Upper lobe of right lung (tissue), 1 donor: ENCODE data around the gene LYZL2. TPM values are rescaled to one million over a fixed set of nuclear protein-coding genes. Genes with fewer than 3 reads are reported as not detected.
"Not testable (repeated sequence)": the region's sequence is repeated elsewhere in the genome, so short reads cannot be mapped to it uniquely, and the experiment has no call there.

Experiments
- ATAC-seq: fragments of 200-7000 bp; cut with Tn5 transposase; one replicate; pipeline ENCODE4 v1.9.1; 2020; ENCODE audit warnings: mild to moderate bottlenecking, moderate library complexity
- DNase-seq: peaks from one replicate; pipeline ENCODE4 v3.0.0-alpha.2; 2020
- H3K27ac ChIP-seq: fragments of 200-600 bp; one replicate; pipeline ENCODE4 v1.8.0; 2022
- H3K27me3 ChIP-seq: fragments of 200-600 bp; one replicate; pipeline ENCODE4 v1.8.0; 2022; ENCODE audit warnings: mild to moderate bottlenecking
- H3K36me3 ChIP-seq: fragments of 200-600 bp; one replicate; pipeline ENCODE4 v1.8.0; 2022
- H3K4me1 ChIP-seq: fragments of 200-600 bp; one replicate; pipeline ENCODE4 v1.8.0; 2022
- H3K4me3 ChIP-seq: fragments of 200-600 bp; one replicate; pipeline ENCODE4 v1.8.0; 2022; ENCODE audit warnings: mild to moderate bottlenecking
- H3K9me3 ChIP-seq: fragments of 200-600 bp; one replicate; pipeline ENCODE4 v1.8.0; 2022
- intact Hi-C: fragments of 100-400 bp; cut with DNase I; formaldehyde crosslinking; loops from one replicate; pipeline ENCODE4 v1.11.0; 2022
- total RNA-seq: library from RNA; stranded (reverse); fragmentation: NEBNext Ultra II Directional; extraction: Animal tissue kit (Norgen Biotek cat#: 25700); gene quantifications from one replicate; pipeline ENCODE4 v1.2.1, GENCODE V29; 2021
- TF ChIP-seq, protein P1 (sequence below): fragments of 200-600 bp; IDR thresholded peaks from one replicate; pipeline ENCODE4 v1.8.0; 2022; ENCODE audit warnings: antibody characterized with exemption
- donor health status: DM: no; HTN: yes; CAD: no; lungs with severe emphysema.

The LYZL2 gene
- total RNA-seq, 1 donor from 2014 or later, result not detected

DNA sequence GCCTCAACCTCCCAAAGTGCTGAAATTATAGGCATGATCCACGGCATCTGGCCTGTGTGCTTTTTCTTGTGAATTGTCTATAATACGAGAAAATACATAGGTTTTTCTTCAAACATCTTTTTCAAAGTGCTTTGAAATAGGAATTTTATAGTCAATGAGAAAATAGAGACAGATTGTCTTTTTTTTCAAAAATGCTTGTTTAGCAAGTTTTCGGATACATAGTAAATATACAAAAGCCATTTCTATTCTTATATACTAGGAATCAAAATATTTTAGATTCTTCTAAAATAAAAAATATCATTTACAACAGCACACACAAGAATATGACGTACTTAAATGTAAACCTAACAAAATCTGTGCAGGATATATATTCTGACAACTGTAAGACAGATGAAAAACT lies 1.6 kb upstream of the LYZL2 start:
- H3K4me3 ChIP-seq, result no peak overlapping the region
- ATAC-seq (no peak), DNase-seq (no peak)
- no peaks in the 10 kb centered on the region for H3K9me3 ChIP-seq
- no peaks in the 10 kb centered on the region for H3K4me1 ChIP-seq
- H3K36me3 ChIP-seq, result no peaks in the 10 kb centered on the region
- no peak overlapping the region for H3K27ac ChIP-seq
- no peaks in the 10 kb centered on the region for H3K27me3 ChIP-seq
- TF ChIP-seq, protein P1, sequence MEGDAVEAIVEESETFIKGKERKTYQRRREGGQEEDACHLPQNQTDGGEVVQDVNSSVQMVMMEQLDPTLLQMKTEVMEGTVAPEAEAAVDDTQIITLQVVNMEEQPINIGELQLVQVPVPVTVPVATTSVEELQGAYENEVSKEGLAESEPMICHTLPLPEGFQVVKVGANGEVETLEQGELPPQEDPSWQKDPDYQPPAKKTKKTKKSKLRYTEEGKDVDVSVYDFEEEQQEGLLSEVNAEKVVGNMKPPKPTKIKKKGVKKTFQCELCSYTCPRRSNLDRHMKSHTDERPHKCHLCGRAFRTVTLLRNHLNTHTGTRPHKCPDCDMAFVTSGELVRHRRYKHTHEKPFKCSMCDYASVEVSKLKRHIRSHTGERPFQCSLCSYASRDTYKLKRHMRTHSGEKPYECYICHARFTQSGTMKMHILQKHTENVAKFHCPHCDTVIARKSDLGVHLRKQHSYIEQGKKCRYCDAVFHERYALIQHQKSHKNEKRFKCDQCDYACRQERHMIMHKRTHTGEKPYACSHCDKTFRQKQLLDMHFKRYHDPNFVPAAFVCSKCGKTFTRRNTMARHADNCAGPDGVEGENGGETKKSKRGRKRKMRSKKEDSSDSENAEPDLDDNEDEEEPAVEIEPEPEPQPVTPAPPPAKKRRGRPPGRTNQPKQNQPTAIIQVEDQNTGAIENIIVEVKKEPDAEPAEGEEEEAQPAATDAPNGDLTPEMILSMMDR, result no peak
- intact Hi-C loops, result no loop called here

DNA sequence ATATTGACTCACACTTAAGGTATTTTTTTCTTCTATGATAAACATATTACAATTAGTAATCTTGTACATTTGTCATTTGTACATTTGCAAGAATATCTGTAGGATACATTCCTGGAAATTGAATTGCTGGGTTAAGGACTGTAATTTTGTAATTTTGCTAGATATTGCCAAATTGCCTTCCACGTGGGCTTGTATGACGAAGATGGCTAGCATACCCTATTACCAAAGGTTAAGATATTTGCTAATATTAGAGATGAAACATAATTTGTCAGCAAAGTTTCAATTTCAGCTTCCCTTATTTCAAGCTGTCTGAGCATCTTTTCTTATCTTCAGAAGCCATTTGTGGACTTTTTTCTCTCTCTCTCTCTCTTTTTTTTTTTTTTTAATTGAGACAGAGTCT lies 1.0 kb upstream of the LYZL2 start:
- ATAC-seq (no peak), DNase-seq (no peak)
- Histone ChIP-seq H3K9me3 (no peaks in the 10 kb centered on the region), H3K27ac (no peak overlapping the region), H3K36me3 (no peaks in the 10 kb centered on the region), H3K27me3 (no peaks in the 10 kb centered on the region), H3K4me3 (no peak overlapping the region), H3K4me1 (no peaks in the 10 kb centered on the region)
- intact Hi-C loops, result no loop called here
- TF ChIP-seq, protein P1, result no peak

DNA sequence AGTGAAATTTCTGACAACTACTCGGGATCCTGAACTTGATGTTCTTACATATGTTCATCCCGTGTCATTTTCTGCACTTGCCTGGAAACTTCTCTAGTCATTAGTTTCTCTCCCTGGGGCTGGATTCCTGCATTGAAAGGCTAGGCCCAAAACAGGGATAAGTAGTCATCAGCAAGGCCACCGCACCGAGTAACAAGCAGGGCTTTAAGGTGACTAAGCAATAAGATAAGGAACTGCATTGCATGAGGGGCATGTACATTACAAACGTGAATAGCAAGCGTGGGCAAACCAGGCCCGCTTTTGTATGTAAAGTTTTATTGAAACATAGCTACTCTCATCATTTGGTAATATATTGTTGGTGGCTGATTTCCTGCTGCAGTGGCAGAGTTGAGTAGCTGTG lies 977 bp downstream of the LYZL2 start:
- ATAC-seq, H3K9me3 ChIP-seq, H3K27me3 ChIP-seq, H3K27ac ChIP-seq, intact Hi-C loops, DNase-seq, H3K4me1 ChIP-seq, H3K4me3 ChIP-seq, H3K36me3 ChIP-seq: not testable (repeated sequence)

DNA sequence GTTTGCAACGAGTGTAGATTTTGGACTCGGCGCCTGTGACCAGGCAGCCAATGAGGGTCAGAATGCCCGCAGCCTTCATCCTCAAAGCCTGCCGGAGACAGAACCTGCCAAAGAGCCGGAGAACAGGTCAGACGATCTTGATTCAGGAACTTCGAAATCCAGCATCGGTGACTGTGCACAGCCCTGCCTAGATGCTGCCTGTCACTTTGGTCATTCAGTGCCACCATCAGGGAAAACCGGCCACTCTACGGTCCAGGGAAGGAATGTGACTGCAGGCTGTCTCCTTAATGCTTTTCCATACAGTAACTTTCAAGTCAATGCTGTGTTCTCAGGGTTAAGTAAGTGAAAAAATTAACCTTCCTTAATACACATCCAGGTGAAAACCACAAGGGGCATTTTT lies 2.7 kb downstream of the LYZL2 start:
- H3K27me3 ChIP-seq, H3K27ac ChIP-seq, ATAC-seq, H3K4me1 ChIP-seq, H3K36me3 ChIP-seq, H3K4me3 ChIP-seq, intact Hi-C loops, DNase-seq, H3K9me3 ChIP-seq: not testable (repeated sequence)

DNA sequence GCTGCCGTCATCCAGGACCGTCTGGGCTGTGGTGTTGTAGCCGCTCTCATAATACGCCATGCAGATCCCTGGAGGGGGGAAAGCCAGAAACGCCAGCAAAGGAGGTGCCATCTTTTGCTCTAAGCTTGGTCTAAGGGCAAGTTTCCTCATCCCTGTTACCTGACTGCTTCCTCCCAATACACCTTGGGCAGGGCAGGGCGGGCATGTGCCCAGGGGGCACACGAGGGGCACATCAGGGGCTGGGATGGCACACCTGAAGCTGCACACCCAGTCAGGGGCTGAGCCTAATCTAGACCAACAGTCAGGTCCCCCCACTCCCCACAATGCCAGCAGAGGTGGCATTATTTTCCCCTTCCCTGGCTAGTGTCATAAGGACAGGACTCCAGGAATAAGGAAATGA lies 3.4 kb downstream of the LYZL2 start:
- H3K36me3 ChIP-seq, H3K9me3 ChIP-seq, H3K27ac ChIP-seq, H3K4me3 ChIP-seq, intact Hi-C loops, H3K4me1 ChIP-seq, ATAC-seq, DNase-seq, H3K27me3 ChIP-seq: not testable (repeated sequence)

DNA sequence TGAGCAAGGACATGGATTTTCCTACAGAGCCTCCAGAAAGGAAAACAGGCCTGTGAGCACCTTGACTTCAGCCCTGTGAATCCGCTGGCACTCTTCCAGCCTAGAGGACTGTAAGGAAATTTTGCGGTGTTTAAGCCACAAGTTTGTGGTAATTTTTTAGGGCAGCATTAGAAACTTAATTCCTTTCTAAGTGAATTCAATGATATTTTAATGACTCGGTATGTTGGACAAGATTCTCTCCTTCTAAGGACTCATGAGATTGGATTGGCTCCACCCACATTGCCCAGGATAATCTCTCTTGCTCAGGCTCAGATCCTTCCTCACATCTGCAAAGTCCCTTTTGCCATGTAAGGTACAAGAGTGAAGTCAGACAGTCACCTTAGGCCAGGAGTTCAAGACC lies 4.5 kb downstream of the LYZL2 start:
- Histone ChIP-seq H3K9me3 (no peaks in the 10 kb centered on the region), H3K36me3 (no peaks in the 10 kb centered on the region), H3K4me3 (no peak overlapping the region), H3K4me1 (no peaks in the 10 kb centered on the region), H3K27me3 (no peaks in the 10 kb centered on the region), H3K27ac (no peak overlapping the region)
- intact Hi-C loops, result no loop called here
- DNase-seq (no peak), ATAC-seq (no peak)
- TF ChIP-seq, protein P1, result no peak

DNA sequence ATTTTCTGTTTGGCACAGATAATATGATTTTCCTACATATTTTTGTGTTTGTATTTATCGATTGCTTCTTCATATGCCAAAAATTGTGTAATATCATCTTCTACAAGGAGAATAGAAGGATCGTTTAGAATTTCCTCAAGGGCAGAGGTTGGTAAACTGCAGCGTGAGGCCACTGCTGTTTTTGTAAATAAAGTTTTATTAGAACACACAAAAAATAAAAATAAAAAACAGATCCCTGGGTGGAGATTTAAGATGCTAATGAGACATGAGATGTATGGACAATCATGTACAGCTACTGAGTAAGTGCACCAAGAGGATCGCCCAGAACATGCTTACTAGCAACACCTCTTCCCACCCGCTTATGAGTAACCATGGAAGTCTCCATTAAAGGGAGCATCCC lies 9.6 kb downstream of the LYZL2 start:
- Histone ChIP-seq H3K9me3 (no peaks in the 10 kb centered on the region), H3K27ac (no peak overlapping the region), H3K4me1 (no peaks in the 10 kb centered on the region), H3K27me3 (no peaks in the 10 kb centered on the region), H3K4me3 (no peak overlapping the region), H3K36me3 (no peaks in the 10 kb centered on the region)
- DNase-seq (no peak), ATAC-seq (no peak)
- intact Hi-C loops, result no loop called here
- TF ChIP-seq, protein P1, result no peak
